ENCODE results near the gene C1orf167.
"Not testable (repeated sequence)": the region's sequence is repeated elsewhere in the genome, so short reads cannot be mapped to it uniquely, and the experiment has no call there.

C1orf167 gene

DNA sequence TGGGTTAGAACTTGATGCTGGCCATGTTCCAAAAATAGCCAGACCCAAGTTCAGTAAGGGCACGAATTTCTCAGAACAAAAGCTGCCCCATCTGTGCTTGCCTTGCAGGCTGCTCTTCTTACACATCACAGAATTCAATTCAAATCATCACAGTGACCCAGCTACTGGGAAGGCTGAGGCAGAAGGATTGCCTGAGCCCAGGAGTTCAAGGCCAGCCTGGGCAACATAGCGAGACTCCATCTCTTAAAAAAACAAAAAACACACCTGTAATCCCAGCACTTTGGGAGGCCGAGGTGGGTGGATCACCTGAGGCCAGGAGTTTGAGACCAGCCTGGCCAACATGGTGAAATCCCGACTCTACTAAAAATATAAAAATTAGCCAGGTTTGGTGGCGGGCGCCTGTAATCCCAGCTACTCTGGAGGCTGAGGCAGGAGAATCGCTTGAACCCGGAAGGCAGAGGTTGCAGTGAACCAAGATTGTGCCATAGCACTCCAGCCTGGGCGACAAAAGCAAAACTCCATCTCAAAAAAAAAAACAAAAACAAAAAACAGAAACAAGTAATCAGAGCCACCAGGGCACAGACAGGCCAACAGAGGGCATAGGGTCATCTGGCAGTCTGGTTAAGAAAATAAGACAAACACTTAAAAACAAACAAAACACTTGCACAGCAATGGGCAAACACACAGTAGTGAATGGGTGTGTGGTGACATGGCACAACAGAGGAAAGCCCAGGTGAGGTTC is 42.1 kb downstream of the C1orf167 start:
- not testable (repeated sequence) for DNase-seq

- DNase-seq, result no peak
Measured at GRCh38 chr1:11804666-11805421, 42.9 kb downstream of the C1orf167 start.

DNA sequence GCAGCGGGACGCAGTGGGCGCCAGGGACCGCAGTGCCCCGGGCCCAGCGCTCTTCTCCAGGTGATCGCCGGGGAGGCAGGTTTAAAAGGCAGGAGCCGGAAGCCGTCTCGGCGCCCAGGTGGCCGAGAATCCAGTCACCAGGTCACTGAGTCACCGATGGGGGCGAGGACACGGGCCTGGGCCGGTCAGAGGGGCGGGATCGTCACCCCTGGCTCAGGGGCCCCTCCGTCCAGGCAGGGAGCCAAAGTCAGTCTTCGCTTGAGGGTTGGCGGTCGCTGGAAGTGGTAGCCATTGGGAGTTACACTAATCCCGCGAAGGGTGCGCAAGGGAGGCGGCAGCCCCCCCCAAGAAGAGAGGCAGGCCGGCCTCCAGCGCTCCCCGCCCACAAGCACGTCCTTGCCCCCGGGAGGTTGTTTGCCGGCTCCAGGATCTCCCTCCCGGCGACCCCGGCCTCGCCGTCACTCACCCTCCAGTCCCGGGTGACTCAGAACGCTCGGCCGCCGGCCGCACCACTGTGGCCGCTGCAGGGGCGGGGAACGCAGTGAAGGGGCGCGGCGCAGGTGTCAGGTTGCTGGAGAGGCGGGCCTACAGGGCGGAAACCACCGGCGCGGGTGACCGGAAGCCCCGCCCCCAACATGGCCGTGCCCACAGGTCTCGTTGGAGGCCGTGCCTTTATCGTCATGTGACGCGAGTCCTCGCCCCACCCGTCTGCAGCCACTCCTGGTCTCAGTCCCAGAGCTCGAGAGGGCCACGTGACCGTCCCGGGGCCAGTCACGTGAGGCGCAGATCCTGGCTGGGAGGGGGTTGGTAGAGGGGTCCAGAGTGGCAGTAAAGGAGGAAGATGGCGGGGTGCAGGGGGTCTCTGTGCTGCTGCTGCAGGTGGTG is 43.7 kb downstream of the C1orf167 start, which contains the start of the genes CLCN6 and MTHFR:
Gene CLCN6, plus strand, starts transcription at position 770 of the 885 bp plus-strand sequence. Its CDS starts 72 bp downstream, at position 842.
Gene MTHFR, minus strand, starts transcription at position 543 of the 885 bp plus-strand sequence. CDS start 2,848 bp downstream, outside the sequence.
- peak; percentile 96 for DNase-seq

- no peak for DNase-seq
Measured at GRCh38 chr1:11806307-11806936, 44.4 kb downstream of the C1orf167 start.

DNA sequence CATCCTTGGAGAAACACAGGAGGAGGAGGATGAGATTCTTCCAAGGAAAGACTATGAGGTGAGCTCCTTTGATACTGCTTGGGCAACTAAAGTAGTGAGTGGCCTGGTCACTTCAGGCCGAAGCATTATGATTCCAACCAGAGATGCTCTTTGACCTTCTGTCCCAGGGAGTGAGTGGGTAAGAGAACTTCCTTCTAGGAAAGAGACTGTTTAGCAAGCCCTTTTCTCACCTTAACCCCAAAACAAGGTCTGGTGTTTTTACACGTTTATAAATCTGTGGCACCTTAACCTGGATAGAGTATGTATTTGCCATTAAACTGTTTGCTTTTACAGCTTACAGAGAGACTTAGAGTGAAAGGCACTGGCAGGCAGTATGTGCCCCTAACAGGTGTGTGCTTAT is 45.1 kb downstream of the C1orf167 start:
- no peak for DNase-seq

- DNase-seq, result no peak
Measured at GRCh38 chr1:11813021-11813420, 51.0 kb downstream of the C1orf167 start.

GRCh38 chr1:11817192-11817591 is 55.2 kb downstream of the C1orf167 start:
- no peak for DNase-seq

GRCh38 chr1:11822091-11822490 is 60.1 kb downstream of the C1orf167 start:
- no peak for DNase-seq

DNA sequence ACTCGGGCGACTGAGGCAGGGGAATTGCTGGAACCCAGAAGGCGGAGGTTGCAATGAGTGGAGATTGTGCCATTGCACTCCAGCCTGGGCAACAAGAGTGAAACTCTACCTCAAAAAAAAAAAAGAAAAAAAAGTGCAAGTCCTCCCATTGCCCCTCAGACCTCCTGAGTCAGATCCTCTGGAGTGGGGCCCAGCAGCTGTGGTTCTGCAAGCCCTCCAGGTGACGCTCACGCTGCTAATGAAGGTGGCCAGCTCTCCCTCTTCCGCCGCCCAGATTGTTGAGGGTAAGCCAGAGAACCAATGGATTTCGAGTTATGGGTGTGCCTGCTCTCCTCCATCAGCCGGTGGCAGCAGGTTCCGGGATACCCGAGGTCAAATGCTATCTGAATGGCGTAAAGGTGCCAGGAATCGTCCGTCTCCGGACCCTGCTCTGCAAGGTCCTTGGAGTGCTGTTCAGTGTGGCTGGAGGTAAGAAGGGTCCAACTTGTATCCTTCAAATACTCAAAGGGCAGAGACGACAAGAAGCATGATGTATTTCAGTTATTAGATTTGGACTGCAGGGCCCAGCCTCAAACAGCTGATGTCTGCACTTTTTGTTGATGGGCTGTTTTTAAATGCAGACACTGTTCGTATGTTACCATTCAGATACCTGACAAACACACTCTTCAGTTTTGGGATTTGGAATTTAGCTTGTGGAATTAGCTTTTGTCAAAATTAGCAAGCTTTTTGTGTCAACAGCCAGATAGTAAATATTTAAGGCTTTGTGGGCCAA is 61.6 kb downstream of the C1orf167 start:
- DNase-seq, result no peak

- DNase-seq, result no peak
Measured at GRCh38 chr1:11825131-11825530, 63.1 kb downstream of the C1orf167 start.

- no peak for DNase-seq
Measured at GRCh38 chr1:11826946-11827345, 65.0 kb downstream of the C1orf167 start.

DNA sequence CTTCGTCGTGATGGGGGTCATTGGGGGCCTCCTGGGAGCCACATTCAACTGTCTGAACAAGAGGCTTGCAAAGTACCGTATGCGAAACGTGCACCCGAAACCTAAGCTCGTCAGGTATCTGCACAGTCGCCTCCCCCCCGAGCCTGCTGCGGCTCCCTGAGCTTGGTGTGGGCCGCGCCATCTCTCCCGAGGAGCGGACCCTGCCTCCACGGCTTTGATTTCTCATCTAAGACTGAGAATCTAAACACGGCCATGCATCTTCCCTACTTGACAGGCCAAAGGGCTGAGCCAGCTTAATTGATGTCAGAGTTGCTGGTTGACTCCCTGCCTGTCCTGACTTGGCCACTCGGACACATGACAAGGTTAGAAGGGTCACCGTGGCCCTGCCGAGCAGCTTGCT is 66.5 kb downstream of the C1orf167 start:
- DNase-seq, result no peak

DNA sequence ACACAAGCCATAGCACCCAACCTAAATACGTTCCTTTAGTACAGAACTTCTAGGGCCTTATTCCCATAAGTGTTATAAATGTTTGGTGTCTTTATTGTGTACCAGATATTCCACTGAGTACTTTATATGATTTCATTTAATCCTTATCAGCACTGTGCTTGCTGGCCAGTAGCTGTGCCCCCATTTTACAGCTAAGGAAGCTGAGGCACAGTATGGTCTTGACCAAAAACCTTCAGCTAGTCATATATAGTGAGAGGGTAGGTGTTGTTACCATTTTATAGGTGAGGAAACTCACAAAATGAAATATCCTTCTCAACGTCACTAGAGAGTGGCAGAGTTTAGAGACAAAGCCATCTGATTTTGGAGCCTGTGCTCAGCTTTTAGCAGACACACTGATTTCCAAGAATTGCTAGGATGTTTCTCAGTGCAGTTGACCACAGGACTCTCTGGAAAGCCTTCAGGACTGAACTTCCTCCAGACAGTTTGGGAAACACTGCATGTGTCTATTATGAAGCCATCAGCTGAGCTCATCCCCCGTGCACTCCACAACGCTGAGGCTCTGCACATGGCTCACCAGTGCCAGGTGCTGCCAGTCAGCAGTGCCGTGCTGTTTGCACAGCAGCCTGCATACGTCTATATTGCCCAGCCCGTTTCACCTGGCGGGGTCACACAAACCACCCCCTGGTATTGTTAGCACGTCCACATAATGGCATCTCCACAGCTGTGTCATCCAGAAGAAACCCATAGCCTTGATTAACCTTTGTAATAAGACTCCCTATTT is 70.1 kb downstream of the C1orf167 start:
- DNase-seq, result no peak

- DNase-seq, result no peak
Measured at GRCh38 chr1:11833497-11833896, 71.5 kb downstream of the C1orf167 start.

GRCh38 chr1:11833900-11834299 is 71.9 kb downstream of the C1orf167 start:
- DNase-seq, result no peak

DNA sequence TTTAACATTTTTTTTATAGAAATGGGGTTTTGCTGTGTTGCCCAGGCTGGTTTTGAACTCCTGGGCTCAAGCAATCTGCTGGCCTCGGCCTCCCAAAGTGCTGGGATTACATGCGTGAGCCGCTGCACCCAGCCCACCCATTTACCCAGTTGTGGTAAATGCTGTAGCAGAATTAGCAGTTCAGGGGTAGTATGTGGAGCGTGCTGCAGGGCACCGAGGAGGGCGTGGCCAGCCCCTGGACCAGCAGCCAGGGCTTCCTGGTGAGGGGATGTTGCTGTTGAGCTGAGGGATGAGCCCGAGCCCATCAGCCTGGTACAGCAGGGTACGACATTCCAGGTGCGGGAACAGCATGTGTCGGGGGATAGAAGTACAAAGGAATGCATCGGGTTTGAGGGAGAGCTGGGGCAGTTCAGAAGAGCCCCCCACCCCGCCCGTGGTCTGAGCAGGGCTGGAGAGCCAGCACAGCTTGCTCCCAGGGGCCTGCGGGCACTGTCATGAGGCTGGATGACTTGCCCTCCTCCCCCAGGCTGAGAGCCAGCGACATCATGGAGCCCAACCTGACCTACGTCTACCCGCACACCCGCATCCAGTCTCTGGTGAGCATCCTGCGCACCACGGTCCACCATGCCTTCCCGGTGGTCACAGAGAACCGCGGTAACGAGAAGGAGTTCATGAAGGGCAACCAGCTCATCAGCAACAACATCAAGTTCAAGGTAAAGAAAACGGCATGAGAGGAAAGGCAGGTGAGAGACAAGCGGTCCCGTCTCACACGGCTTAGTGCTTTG is 73.6 kb downstream of the C1orf167 start:
- no peak for DNase-seq

DNA sequence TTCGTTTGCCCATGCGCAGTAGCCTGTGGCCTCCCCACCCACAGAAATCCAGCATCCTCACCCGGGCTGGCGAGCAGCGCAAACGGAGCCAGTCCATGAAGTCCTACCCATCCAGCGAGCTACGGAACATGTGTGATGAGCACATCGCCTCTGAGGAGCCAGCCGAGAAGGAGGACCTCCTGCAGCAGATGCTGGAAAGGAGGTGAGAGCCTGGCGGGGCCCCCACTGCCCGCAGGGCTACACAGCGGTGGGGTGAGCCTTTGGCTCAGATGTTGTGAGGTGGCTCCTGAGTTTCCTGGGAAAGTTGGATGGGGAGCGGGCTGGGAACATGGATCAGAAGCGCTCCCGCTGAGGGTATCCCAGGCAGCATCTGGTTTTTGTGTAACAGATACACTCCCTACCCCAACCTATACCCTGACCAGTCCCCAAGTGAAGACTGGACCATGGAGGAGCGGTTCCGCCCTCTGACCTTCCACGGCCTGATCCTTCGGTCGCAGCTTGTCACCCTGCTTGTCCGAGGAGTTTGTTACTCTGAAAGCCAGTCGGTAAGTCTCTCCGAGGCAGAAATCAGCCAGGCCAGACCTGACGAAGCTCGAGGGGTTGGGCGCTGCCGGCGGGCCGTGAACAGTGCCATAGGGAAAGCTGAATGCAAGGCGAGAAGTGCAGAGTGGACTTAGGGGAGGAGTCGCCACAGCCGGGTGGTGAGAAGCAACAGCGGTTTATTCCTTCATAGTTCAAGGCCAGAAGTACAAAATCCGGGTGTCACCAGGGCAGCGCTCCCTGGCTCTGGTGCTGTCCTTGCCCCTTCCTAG is 75.2 kb downstream of the C1orf167 start:
- no peak for DNase-seq

DNA sequence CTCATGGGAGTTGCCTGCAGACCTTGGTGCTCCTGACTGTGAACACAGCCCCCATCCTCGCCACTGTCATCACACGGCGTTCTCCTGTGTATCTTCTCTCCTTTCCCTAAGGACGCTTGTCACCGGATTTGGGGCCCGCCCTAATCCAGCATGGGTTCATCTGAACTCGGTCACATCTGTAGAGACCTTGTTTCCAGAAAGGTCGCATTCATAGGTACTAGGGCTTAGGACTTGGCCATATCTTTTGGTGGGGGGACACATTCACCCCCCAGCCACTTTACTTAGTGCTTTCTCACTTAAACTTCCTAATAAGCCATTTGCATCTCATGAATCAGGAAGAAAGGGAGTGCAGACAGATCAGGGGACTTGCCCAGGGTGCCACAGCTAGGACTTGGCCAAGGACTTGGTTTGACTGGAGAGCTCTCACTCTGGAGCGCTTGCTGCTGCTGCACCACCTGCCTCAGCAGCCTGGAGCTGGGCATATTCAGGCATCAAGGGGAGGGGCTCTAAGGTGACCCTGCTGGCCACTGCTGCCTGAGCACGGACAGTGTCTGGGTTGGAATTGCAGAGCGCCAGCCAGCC is 75.9 kb downstream of the C1orf167 start:
- no peak for DNase-seq
